Activated CD4-positive, alpha-beta T cell treated with anti-CD3 and anti-CD28 coated beads for 36 hours (primary cell): Measurements from ENCODE around the gene INF2. TPM values are rescaled to one million over a fixed set of nuclear protein-coding genes. Genes with fewer than 3 reads are reported as not detected.

ENCODE experiments used
- ATAC-seq: fragments of 200-7000 bp; cut with Tn5 transposase; one replicate; pipeline ENCODE4 v1.10.0; 2021; ENCODE audit warnings: mild to moderate bottlenecking, moderate library complexity
- CTCF ChIA-PET: fragments of 350-600 bp; sonication (Branson Sonifier 250); formaldehyde crosslinking; loops from one replicate; lab custom pipeline; 2021; ENCODE audit warnings: antibody characterized with exemption; lab: Charles Lee
- POLR2A ChIA-PET: fragments of 350-600 bp; sonication (Branson Sonifier 250); formaldehyde crosslinking; loops from one replicate; lab custom pipeline; 2021; ENCODE audit warnings: antibody characterized with exemption, inconsistent platforms; lab: Charles Lee
- DNase-seq: peaks from one replicate; pipeline ENCODE4 v3.0.0-alpha.2; 2020
- H3K27ac Mint-ChIP-seq: one replicate; pipeline ENCODE4 v1.8.0; 2021; ENCODE audit warnings: mixed read lengths
- H3K27me3 Mint-ChIP-seq: one replicate; pipeline ENCODE4 v1.8.0; 2021; ENCODE audit warnings: mixed read lengths
- H3K36me3 Mint-ChIP-seq: one replicate; pipeline ENCODE4 v1.8.0; 2021; ENCODE audit warnings: low read depth, mixed read lengths
- H3K4me1 Mint-ChIP-seq: one replicate; pipeline ENCODE4 v1.8.0; 2021; ENCODE audit warnings: mixed read lengths
- H3K4me3 Mint-ChIP-seq: one replicate; pipeline ENCODE4 v1.8.0; 2021; ENCODE audit warnings: mild to moderate bottlenecking, moderate library complexity, mixed read lengths
- H3K9me3 Mint-ChIP-seq: one replicate; pipeline ENCODE4 v1.8.0; 2021; ENCODE audit warnings: low read depth, mixed read lengths
- intact Hi-C, 2 experiments: fragments of 100-400 bp; cut with DNase I in 1 of 2; cut with micrococcal nuclease in 1 of 2; formaldehyde crosslinking; loops; one replicate each; pipeline versions ENCODE4 v1.14.2 to v1.15.1; 2022 to 2024; cut with DNase I, micrococcal nuclease
- microRNA-seq: library from miRNA; unstranded; fragments of <30 nt; microRNA quantifications from one replicate; pipeline ENCODE4 v1.2.0, GENCODE V29; 2021; ENCODE audit warnings: borderline replicate concordance
- total RNA-seq, 2 experiments: library from RNA; stranded (reverse); gene quantifications; one replicate each; pipeline ENCODE4 v1.2.3, GENCODE V29; 2021

Gene INF2
- total RNA-seq, 2 experiments from 2014 or later = 60.8 to 66.0 TPM

- peaks cover 8% of the 10 kb centered on the region for H3K4me1 Mint-ChIP-seq
- no peaks in the 10 kb centered on the region for H3K27me3 Mint-ChIP-seq
- H3K9me3 Mint-ChIP-seq = no peaks in the 10 kb centered on the region
- DNase-seq (no peak), ATAC-seq (no peak)
- peaks cover 37% of the 10 kb centered on the region for H3K36me3 Mint-ChIP-seq
- intact Hi-C loops = no loop called here
- H3K27ac Mint-ChIP-seq = no peak overlapping the region
- POLR2A ChIA-PET = interaction anchor here (1.2 to 1.6 kb wide), 2 partner anchors 19 to 55 kb away, joined by 4 to 6 read pairs; partner anchors contain the start of gene SIVA1
- no peak overlapping the region for H3K4me3 Mint-ChIP-seq
- CTCF ChIA-PET = interaction anchor here (0.7 to 1.8 kb wide), 3 partner anchors 30 to 55 kb away, joined by 3 to 5 read pairs (median 4); partner anchors contain the start of gene ZBTB42
Observed at GRCh38 chr14:104771374-104771773, 82.0 kb downstream of the INF2 start.

Small RNA genes within 50 kb of the gene (microRNA-seq; reads per million reads assigned to microRNA genes)
- gene MIR4710 = not detected

Other genes starting within 250 kb of the INF2 start
- gene C14orf180, start 109.9 kb upstream of the INF2 start, total RNA-seq = not detected
- under 1 TPM in 1 of 2 experiments, not detected in 1; 0.32 TPM for gene TMEM179, start 84.8 kb upstream of the INF2 start, total RNA-seq
- gene ADSS1, start 34.6 kb downstream of the INF2 start, total RNA-seq = 1 to 10 TPM; 2.2 to 3.2 TPM
- gene SIVA1, start 63.5 kb downstream of the INF2 start, total RNA-seq = 10 to 100 TPM; 47.1 to 97.1 TPM
- gene AKT1, start 106.1 kb downstream of the INF2 start, total RNA-seq = 100 to 1,000 TPM; 110 to 126 TPM
- gene ZBTB42, start 111.5 kb downstream of the INF2 start, total RNA-seq = 1 to 10 TPM; 1.5 to 2.0 TPM
- gene CEP170B, start 175.7 kb downstream of the INF2 start, total RNA-seq = 1 to 10 TPM; 3.9 to 4.0 TPM
- gene PLD4, start 235.3 kb downstream of the INF2 start, total RNA-seq = not detected